BLaER1 treated with 17β-estradiol and CSF1 and Interleukin-3, amounts not matched to agents 10 nM and 100 nM (cell line): ENCODE data around the gene C3orf20.
"Not testable (repeated sequence)": the region's sequence is repeated elsewhere in the genome, so short reads cannot be mapped to it uniquely, and the experiment has no call there.

Source experiments
- H3K27ac ChIP-seq, 11 experiments: shearing (Covaris generic); formaldehyde crosslinking; 2 replicates each; pipeline ENCODE4 v1.8.1; 2022
- H3K27me3 ChIP-seq, 11 experiments: shearing (Covaris generic); formaldehyde crosslinking; 2 replicates each; pipeline ENCODE4 v1.8.1; 2022
- H3K36me3 ChIP-seq, 11 experiments: shearing (Covaris generic); formaldehyde crosslinking; 2 replicates each; pipeline ENCODE4 v1.8.1; 2022
- H3K4me1 ChIP-seq, 10 experiments: shearing (Covaris generic); formaldehyde crosslinking; 2 replicates each; pipeline ENCODE4 v1.8.1; 2022
- H3K4me2 ChIP-seq, 11 experiments: shearing (Covaris generic); formaldehyde crosslinking; 2 replicates each; pipeline ENCODE4 v1.8.1; 2022
- H3K4me3 ChIP-seq, 10 experiments: shearing (Covaris generic); formaldehyde crosslinking; 2 replicates each; pipeline ENCODE4 v1.8.1; 2022
- H3K9ac ChIP-seq, 11 experiments: shearing (Covaris generic); formaldehyde crosslinking; 2 replicates each; pipeline ENCODE4 v1.8.1; 2022
- H3K9me3 ChIP-seq, 11 experiments: shearing (Covaris generic); formaldehyde crosslinking; replicated peaks in 1 of 11; 2 replicates each; pipeline ENCODE4 v1.8.1; 2022
- H4K20me1 ChIP-seq, 11 experiments: shearing (Covaris generic); formaldehyde crosslinking; 2 replicates each; pipeline ENCODE4 v1.8.1; 2022
- Cebpa-rat ChIP-seq, 11 experiments: shearing (Covaris generic); IDR thresholded peaks; 2 replicates each; pipeline ENCODE4 v1.8.1; 2022

C3orf20 gene

DNA sequence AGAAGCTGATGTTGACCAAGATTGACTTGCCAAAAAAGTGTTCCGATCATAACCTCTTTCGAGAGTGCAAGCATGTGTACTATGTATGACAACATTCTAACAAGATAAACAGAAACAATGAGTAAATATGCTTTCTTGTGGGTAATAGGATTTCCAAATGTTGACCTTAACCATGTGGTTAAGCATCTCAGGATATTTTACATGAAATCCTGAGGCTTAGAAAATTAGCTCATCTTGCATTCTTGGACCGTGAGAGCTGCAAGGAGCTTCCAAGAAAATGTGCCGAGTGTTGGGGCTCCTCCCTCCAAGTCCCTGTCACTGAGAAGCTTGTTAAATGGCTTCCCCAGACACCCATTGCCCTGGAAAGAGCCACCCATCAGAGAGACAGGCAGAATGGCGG, 50.1 kb downstream of the C3orf20 start:
- Histone ChIP-seq H4K20me1 (no peaks in the 10 kb centered on the region), H3K27me3 (no peaks in the 10 kb centered on the region), H3K4me1 (peaks cover 0 to 8% (median 0%) of the 10 kb centered on the region in 10 experiments; a peak in 4 of 20 replicates), H3K4me3 (no peak overlapping the region), H3K4me2 (no peak overlapping the region), H3K9me3 (no peaks in the 10 kb centered on the region), H3K9ac (no peak overlapping the region), H3K27ac (no peak overlapping the region), H3K36me3 (no peaks in the 10 kb centered on the region)
- TF ChIP-seq Cebpa-rat (IDR thresholded peaks at IDR 0.05): no peak

DNA sequence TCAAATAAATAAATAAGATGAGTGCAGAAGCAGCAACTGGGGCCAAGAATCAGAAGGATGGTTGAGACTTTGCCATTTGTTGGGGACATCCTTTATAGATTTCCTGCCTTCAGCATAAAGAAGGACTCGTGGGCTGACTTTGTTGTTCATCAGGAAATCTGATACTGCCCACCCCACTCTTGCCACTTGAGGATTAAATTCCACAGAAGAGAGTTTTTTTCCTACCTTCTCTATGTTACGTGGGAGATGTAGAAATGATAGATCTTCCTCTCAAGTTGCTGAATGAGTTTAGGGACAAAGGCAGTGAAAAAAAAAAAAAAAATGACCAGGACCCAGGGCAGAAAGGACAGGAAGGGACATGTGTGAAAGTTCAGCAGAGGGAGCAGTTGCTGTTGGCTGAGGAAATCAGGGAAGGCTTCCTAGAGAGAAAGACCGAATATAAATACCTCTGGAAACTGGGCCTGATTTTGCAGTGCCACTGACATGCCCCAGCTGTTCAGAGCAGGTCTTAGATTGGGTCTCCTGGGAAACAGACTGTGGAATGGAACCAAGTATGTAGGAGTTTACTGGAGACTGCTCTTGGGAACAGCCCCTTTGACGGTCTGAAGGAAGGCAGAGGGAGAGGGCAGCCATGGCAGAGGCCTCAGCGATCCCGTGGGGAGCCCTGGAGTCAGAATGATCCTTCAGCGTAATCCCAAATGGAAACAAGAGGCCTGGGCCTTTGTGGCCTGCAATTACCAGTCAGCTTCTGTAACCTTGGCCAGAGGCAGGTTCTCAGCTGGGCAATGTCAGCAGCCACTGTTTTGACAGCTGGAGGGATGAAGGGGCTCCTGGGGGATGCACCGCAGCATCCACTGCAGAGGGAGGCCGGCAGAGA, 50.9 kb downstream of the C3orf20 start:
- TF ChIP-seq Cebpa-rat (IDR thresholded peaks at IDR 0.05): no peak
- H3K27me3 ChIP-seq: no peaks in the 10 kb centered on the region
- peaks cover 0 to 8% (median 0%) of the 10 kb centered on the region in 10 experiments; a peak in 4 of 20 replicates for H3K4me1 ChIP-seq
- H3K36me3 ChIP-seq: no peaks in the 10 kb centered on the region
- no peaks in the 10 kb centered on the region for H4K20me1 ChIP-seq
- no peak overlapping the region for H3K9ac ChIP-seq
- no peak overlapping the region for H3K4me3 ChIP-seq
- no peak overlapping the region for H3K27ac ChIP-seq
- H3K9me3 ChIP-seq: no peaks in the 10 kb centered on the region
- H3K4me2 ChIP-seq: no peak overlapping the region

DNA sequence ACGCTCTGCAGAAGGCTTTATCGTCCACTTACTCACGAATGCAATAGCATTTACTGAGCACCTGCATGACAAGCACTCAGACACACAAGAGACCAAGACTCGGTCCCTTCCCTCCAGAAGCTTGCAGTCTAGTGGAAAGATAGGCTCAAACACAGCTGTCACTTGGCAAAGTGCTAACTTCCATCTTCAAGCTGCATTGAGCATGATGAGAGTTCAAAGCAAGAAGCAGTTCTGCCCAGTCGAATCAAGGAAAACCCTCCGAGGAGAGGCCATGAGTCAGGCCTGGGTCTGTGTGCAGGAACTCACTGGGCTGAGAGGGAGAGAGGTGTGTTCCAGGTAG, 51.5 kb downstream of the C3orf20 start:
- no peaks in the 10 kb centered on the region for H4K20me1 ChIP-seq
- peaks cover 0 to 8% (median 0%) of the 10 kb centered on the region in 10 experiments; a peak in 4 of 20 replicates for H3K4me1 ChIP-seq
- H3K27me3 ChIP-seq: no peaks in the 10 kb centered on the region
- no peak overlapping the region for H3K27ac ChIP-seq
- H3K9ac ChIP-seq: no peak overlapping the region
- H3K4me2 ChIP-seq: no peak overlapping the region
- H3K36me3 ChIP-seq: no peaks in the 10 kb centered on the region
- no peaks in the 10 kb centered on the region for H3K9me3 ChIP-seq
- H3K4me3 ChIP-seq: no peak overlapping the region
- no peak for TF ChIP-seq Cebpa-rat (IDR thresholded peaks at IDR 0.05)

DNA sequence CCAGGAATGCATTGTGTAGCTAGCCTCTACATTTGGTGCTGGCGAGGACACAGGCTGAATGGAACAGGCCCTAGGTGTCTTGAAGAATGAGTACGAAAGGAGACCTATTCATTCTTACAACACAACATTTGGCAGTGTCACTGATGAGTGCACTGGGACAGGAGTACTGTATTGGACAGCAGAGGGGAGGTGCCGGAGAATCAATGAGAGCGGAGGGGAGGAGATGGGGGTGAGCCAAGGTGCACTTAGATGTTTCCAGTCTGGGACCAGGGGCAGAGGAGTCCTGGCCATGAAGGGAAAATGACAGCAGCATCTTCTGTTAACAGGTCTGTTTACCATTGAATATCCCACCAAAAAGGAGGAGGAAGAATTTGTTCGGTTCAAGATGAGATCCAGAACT, 53.2 kb downstream of the C3orf20 start:
- Histone ChIP-seq H3K27ac (no peak overlapping the region), H3K4me1 (peaks cover 0 to 8% (median 0%) of the 10 kb centered on the region in 10 experiments; a peak in 4 of 20 replicates), H3K27me3 (no peaks in the 10 kb centered on the region), H3K9ac (no peak overlapping the region), H3K9me3 (no peaks in the 10 kb centered on the region), H3K36me3 (no peaks in the 10 kb centered on the region), H3K4me2 (no peak overlapping the region), H4K20me1 (no peaks in the 10 kb centered on the region), H3K4me3 (no peak overlapping the region)
- TF ChIP-seq Cebpa-rat (IDR thresholded peaks at IDR 0.05): no peak

DNA sequence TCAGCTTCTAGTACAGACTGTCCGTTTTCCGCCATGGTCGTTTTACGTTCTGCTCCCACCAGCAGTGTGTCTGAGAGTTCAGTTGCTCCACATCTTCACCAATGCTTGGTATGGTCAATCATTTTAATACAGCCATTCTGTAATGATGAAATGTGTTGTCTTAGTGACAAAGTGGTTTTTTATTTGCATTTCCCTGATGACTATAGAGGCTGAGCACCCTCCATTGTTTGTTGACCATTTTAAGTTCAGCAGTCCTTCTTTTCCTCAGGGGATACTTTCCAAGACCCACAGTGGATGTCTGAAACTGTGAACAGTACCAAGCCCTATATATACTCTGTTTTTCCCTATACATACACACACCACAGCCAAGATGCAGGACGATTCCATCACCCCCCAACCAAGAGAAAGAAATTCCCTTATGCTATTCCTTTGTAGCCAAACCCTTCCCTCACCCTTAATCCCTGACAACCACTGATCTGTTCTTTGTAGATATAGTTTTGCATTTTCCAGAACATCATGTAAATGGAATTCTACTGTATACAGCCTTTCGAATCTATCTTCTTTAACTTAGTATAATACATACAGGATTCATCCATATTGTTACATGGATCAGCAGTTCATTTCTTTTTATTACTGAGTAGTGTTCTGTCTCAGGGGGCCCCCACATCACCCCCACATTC, 55.9 kb downstream of the C3orf20 start:
- Histone ChIP-seq H3K36me3 (no peaks in the 10 kb centered on the region), H3K4me1 (peaks cover 0 to 8% (median 0%) of the 10 kb centered on the region in 10 experiments; a peak in 4 of 20 replicates), H3K4me3 (no peak overlapping the region), H4K20me1 (no peaks in the 10 kb centered on the region), H3K9ac (no peak overlapping the region), H3K4me2 (no peak overlapping the region), H3K27ac (no peak overlapping the region), H3K27me3 (no peaks in the 10 kb centered on the region), H3K9me3 (no peaks in the 10 kb centered on the region)
- TF ChIP-seq Cebpa-rat (IDR thresholded peaks at IDR 0.05): no peak

DNA sequence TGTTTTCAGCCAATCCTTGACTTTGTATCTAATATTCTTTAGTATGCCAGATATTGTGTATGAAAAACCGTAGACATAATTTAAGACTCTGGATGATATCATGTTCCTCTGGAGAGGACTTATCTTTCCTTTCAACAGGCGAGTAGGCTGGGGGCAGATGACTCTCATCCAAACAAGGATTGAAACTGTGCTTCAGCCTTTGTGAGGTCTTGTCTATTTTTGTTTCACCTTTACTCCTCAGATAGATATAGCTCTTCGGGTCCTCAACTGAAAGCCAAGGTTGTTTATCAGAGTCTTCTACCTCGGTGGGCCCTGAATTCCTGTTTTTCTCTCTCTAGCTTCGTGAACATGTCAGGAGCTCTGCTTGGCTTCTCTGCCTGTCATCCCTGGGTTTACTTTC, 66.0 kb downstream of the C3orf20 start:
- peaks cover 22 to 42% (median 29%) of the 10 kb centered on the region in 11 experiments for H3K9me3 ChIP-seq
- no peaks in the 10 kb centered on the region for H3K27me3 ChIP-seq
- H3K27ac ChIP-seq: no peak overlapping the region
- no peak overlapping the region for H3K4me2 ChIP-seq
- H3K4me1 ChIP-seq: no peaks in the 10 kb centered on the region
- H3K36me3 ChIP-seq: no peaks in the 10 kb centered on the region; a peak in 1 of 22 replicates
- H4K20me1 ChIP-seq: no peaks in the 10 kb centered on the region
- H3K9ac ChIP-seq: no peak overlapping the region
- no peak overlapping the region for H3K4me3 ChIP-seq
- TF ChIP-seq Cebpa-rat (IDR thresholded peaks at IDR 0.05): no peak

DNA sequence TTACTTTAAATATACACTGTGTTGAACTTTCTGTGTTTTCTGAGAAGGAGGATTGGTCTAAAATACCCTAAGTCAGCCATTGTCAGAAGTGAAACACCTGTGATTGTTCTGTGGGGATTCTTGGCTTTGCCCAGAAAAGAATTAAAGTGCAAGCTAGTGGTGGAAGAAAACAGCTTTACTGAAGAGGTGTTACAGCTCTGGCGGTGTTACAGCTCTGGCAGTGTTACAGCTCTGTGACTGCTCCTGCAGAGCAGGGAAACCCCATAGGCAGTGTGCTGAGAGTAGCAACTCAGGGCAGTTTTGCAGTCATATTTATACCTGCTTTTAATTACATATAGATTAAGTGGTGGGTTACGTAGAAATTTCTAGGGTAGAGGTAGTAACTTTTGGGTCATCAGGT, 66.6 kb downstream of the C3orf20 start:
- Histone ChIP-seq H3K4me3 (no peak overlapping the region), H4K20me1 (no peaks in the 10 kb centered on the region), H3K27me3 (no peaks in the 10 kb centered on the region), H3K9ac (no peak overlapping the region), H3K27ac (no peak overlapping the region), H3K9me3 (peaks cover 22 to 42% (median 29%) of the 10 kb centered on the region in 11 experiments), H3K4me1 (no peaks in the 10 kb centered on the region), H3K36me3 (no peaks in the 10 kb centered on the region; a peak in 1 of 22 replicates), H3K4me2 (no peak overlapping the region)
- no peak for TF ChIP-seq Cebpa-rat (IDR thresholded peaks at IDR 0.05)

DNA sequence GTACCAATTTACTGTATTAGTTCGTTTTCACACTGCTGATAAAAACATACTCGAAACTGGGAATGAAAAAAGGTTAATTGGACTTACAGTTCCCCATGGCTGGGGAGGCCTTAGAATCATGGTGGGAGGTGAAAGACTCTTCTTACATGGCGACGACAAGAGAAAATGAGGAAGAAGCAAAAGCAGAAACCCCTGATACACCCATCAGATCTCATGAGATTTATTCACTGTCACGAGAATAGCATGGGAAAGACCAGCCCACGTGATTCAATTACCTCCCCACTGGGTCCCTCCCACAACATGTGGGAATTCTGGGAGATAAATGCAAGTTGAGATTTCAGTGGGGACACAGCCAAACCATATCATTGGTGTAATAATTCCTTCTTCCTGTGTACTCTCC, 69.6 kb downstream of the C3orf20 start:
- no peak for TF ChIP-seq Cebpa-rat (IDR thresholded peaks at IDR 0.05)
- no peak overlapping the region for H3K4me3 ChIP-seq
- no peak overlapping the region for H3K4me2 ChIP-seq
- H3K4me1 ChIP-seq: no peaks in the 10 kb centered on the region
- H3K27ac ChIP-seq: no peak overlapping the region
- H3K36me3 ChIP-seq: no peaks in the 10 kb centered on the region; a peak in 1 of 22 replicates
- no peaks in the 10 kb centered on the region for H3K27me3 ChIP-seq
- no peaks in the 10 kb centered on the region for H4K20me1 ChIP-seq
- H3K9me3 ChIP-seq: peaks cover 15 to 33% (median 20%) of the 10 kb centered on the region in 11 experiments
- no peak overlapping the region for H3K9ac ChIP-seq

DNA sequence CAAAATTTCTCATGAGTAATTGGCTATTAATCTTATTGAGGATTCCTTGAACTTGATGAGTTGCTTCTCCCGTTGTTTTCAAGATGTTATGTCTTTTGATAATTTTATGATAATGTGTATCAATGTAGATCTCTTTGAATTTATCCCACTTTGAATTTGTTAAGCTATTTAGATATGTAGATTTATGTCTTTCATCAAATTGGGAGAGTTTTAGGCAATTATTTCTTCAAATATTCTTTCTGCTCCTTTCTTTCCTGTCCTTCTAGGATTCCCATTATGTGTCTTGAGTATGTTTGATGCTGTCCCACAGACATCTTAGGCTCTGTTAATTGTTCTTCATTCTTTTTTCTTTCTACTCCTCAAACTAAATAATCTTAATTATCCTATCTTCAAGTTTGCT, 75.7 kb downstream of the C3orf20 start:
- Histone ChIP-seq H3K4me2 (no peak overlapping the region), H4K20me1 (no peaks in the 10 kb centered on the region), H3K36me3 (no peaks in the 10 kb centered on the region), H3K27ac (no peak overlapping the region), H3K27me3 (no peaks in the 10 kb centered on the region), H3K4me1 (peaks cover 11 to 21% (median 20%) of the 10 kb centered on the region in 10 experiments), H3K4me3 (no peak overlapping the region), H3K9ac (no peak overlapping the region), H3K9me3 (peaks cover 24 to 34% (median 31%) of the 10 kb centered on the region in 11 experiments)
- TF ChIP-seq Cebpa-rat (IDR thresholded peaks at IDR 0.05): no peak

DNA sequence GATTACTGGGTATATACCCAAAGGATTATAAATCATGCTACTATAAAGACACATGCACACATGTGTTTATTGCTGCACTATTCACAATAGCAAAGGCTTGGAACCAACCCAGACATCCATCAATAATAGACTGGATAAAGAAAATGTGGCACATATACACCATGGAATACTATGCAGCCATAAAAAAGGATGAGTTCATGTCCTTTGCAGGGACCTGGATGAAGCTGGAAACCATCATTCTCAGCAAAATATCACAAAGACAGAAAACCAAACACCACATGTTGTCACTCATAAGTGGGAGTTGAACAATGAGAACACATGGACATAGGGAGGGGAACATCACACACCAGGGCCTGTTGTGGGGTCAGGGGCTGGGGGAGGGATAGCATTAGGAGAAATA, 78.0 kb downstream of the C3orf20 start:
- not testable (repeated sequence) for H3K36me3 ChIP-seq, H3K4me3 ChIP-seq, H3K4me2 ChIP-seq, H4K20me1 ChIP-seq, H3K27me3 ChIP-seq, H3K9ac ChIP-seq, H3K27ac ChIP-seq
- H3K4me1 ChIP-seq: peaks cover 11 to 27% (median 20%) of the 10 kb centered on the region in 10 experiments
- peaks cover 24 to 34% (median 31%) of the 10 kb centered on the region in 11 experiments for H3K9me3 ChIP-seq
